Glutamatergic neuron (in vitro differentiated cells): ENCODE measurements around the gene ROMO1. TPM values are rescaled to one million over a fixed set of nuclear protein-coding genes. Genes with fewer than 3 reads are reported as not detected.
"Not testable (repeated sequence)": the region's sequence is repeated elsewhere in the genome, so short reads cannot be mapped to it uniquely, and the experiment has no call there.

Experiments used
- DNase-seq: peaks from one replicate; pipeline ENCODE4 v3.0.0; 2022
- H3K27ac Mint-ChIP-seq: one replicate; pipeline ENCODE4 v1.8.0; 2020; ENCODE audit warnings: mild to moderate bottlenecking, mixed read lengths, inconsistent platforms; ENCODE audit not compliant: unreplicated experiment
- H3K27me3 Mint-ChIP-seq: one replicate; pipeline ENCODE4 v1.8.0; 2020; ENCODE audit warnings: mild to moderate bottlenecking, moderate library complexity, mixed read lengths, inconsistent platforms; ENCODE audit not compliant: unreplicated experiment
- H3K36me3 Mint-ChIP-seq: one replicate; pipeline ENCODE4 v1.8.0; 2020; ENCODE audit warnings: mild to moderate bottlenecking, mixed read lengths, inconsistent platforms; ENCODE audit not compliant: unreplicated experiment
- H3K4me1 Mint-ChIP-seq: one replicate; pipeline ENCODE4 v1.8.0; 2020; ENCODE audit warnings: mild to moderate bottlenecking, low read depth, mixed read lengths, inconsistent platforms; ENCODE audit not compliant: unreplicated experiment
- H3K4me3 Mint-ChIP-seq: one replicate; pipeline ENCODE4 v1.8.0; 2020; ENCODE audit warnings: mild to moderate bottlenecking, mixed read lengths, inconsistent platforms; ENCODE audit not compliant: unreplicated experiment
- H3K9me3 Mint-ChIP-seq: one replicate; pipeline ENCODE4 v1.8.0; 2020; ENCODE audit warnings: mild to moderate bottlenecking, moderate library complexity, mixed read lengths, inconsistent platforms; ENCODE audit not compliant: unreplicated experiment
- total RNA-seq: library from RNA; stranded (reverse); fragmentation: NEBNext Ultra II Directional; extraction: Animal tissue kit (Norgen Biotek cat#: 25700); gene quantifications from one replicate; pipeline ENCODE4 v1.2.1, GENCODE V29; 2021; ENCODE audit not compliant: unreplicated experiment
- TF ChIP-seq, protein P1 (sequence below): fragments of 200-600 bp; sonication (generic); IDR thresholded peaks from one replicate; pipeline ENCODE4 v1.5.0; 2021; ENCODE audit not compliant: partially characterized antibody, unreplicated experiment

The ROMO1 gene
- total RNA-seq, 1 donor from 2014 or later = 103 TPM

DNA sequence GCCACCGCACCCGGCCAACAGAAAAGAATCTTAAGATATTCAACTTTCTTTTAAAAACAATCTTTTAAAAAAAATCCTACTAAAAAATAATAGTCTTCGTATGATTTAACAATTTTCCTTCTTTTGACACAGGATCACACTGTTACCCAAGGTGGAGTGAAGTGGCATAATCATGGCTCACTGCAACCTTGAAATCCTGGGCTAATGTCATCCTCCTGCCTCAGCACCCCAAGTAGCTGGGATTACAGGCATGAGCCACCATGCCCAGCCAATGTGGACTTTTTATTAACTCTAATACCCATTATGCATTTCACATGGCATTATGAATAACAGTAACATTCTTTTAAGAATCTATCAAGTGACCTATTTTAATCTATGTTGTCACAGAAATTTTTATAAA is 22.0 kb downstream of the ROMO1 start:
- Mint-ChIP-seq H3K27me3 (peaks cover 2% of the 10 kb centered on the region), H3K4me3 (no peak overlapping the region), H3K36me3 (no peaks in the 10 kb centered on the region), H3K9me3 (no peaks in the 10 kb centered on the region), H3K27ac (no peak overlapping the region), H3K4me1 (no peaks in the 10 kb centered on the region)
- DNase-seq = no peak
- TF ChIP-seq, protein P1, sequence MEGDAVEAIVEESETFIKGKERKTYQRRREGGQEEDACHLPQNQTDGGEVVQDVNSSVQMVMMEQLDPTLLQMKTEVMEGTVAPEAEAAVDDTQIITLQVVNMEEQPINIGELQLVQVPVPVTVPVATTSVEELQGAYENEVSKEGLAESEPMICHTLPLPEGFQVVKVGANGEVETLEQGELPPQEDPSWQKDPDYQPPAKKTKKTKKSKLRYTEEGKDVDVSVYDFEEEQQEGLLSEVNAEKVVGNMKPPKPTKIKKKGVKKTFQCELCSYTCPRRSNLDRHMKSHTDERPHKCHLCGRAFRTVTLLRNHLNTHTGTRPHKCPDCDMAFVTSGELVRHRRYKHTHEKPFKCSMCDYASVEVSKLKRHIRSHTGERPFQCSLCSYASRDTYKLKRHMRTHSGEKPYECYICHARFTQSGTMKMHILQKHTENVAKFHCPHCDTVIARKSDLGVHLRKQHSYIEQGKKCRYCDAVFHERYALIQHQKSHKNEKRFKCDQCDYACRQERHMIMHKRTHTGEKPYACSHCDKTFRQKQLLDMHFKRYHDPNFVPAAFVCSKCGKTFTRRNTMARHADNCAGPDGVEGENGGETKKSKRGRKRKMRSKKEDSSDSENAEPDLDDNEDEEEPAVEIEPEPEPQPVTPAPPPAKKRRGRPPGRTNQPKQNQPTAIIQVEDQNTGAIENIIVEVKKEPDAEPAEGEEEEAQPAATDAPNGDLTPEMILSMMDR = no peak

DNA sequence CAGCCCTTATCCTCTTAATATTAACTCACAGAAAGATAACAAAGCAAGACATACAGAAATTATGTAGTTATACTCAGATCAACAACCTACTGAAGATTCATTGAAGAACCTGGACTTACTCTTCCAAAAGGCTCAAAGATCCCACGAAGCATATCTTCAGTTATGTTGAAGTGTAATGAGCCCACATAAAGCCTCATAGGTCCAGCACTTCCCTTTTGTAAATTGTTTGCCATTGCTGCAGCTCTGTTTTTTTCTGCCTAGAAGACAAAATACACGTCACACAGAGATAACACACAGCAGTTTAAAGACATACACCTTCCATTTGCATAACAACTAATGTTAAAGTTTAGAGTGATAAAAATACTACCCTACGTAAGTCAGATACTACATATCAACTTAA is 22.4 kb downstream of the ROMO1 start:
- H3K4me1 Mint-ChIP-seq = no peaks in the 10 kb centered on the region
- H3K27ac Mint-ChIP-seq = no peak overlapping the region
- TF ChIP-seq, protein P1 = no peak
- DNase-seq = no peak
- H3K9me3 Mint-ChIP-seq = peaks cover under 1% of the 10 kb centered on the region
- H3K27me3 Mint-ChIP-seq = peaks cover 2% of the 10 kb centered on the region
- no peak overlapping the region for H3K4me3 Mint-ChIP-seq
- H3K36me3 Mint-ChIP-seq = no peaks in the 10 kb centered on the region

DNA sequence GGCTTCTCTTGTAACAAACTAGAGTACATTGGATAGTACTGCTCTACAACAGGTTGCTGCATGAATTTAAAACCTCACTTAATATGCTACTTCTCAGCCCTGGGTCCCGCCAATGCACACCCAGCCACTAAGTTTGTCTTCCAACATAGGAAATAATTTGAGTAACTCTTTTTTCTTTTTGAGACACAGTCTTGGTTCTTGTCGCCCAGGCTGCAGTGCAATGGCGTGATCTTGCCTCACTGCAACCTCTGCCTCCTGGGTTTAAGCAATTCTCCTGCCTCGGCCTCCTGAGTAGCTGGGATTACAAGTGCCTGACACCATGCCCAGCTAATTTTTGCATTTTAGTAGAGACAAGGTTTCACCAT is 24.1 kb downstream of the ROMO1 start:
- H3K9me3 Mint-ChIP-seq, DNase-seq, H3K4me3 Mint-ChIP-seq, H3K36me3 Mint-ChIP-seq, H3K27me3 Mint-ChIP-seq, H3K4me1 Mint-ChIP-seq: not testable (repeated sequence)
- peak overlapping the region; percentile 3 for H3K27ac Mint-ChIP-seq

DNA sequence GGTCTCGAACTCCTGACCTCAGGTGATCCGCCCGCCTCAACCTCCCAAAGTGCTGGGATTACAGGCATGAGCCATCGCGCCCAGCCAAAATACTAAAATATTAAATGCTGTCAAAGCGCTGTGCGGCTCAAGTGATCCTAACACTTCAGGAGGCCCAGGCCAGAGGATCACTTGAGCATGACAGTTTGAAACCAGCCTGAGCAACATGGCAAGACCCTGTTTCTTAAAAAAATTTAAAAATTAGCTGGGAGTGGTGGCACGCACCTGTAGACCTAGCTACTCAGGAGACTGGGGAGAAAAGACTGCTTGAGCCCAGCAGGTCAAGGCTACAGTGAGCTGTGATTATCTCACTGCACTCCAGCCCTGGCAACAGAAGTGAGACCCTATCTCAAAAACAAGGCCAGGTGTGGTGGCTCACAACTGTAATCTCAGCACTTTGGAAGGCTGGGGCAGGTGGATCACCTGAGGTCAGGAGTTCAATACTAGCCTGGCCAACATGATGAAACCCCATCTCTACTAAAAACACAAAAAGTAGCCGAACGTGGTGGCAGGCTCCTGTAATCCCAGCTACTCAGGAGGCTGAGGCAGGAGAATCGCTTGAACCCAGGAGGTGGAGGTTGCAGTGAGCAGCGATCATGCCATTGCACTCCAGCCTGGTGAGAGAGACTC is 24.6 kb downstream of the ROMO1 start:
- not testable (repeated sequence) for H3K4me1 Mint-ChIP-seq, H3K36me3 Mint-ChIP-seq, H3K9me3 Mint-ChIP-seq, H3K27me3 Mint-ChIP-seq, H3K4me3 Mint-ChIP-seq, DNase-seq
- peak overlapping the region; percentile 3 for H3K27ac Mint-ChIP-seq

DNA sequence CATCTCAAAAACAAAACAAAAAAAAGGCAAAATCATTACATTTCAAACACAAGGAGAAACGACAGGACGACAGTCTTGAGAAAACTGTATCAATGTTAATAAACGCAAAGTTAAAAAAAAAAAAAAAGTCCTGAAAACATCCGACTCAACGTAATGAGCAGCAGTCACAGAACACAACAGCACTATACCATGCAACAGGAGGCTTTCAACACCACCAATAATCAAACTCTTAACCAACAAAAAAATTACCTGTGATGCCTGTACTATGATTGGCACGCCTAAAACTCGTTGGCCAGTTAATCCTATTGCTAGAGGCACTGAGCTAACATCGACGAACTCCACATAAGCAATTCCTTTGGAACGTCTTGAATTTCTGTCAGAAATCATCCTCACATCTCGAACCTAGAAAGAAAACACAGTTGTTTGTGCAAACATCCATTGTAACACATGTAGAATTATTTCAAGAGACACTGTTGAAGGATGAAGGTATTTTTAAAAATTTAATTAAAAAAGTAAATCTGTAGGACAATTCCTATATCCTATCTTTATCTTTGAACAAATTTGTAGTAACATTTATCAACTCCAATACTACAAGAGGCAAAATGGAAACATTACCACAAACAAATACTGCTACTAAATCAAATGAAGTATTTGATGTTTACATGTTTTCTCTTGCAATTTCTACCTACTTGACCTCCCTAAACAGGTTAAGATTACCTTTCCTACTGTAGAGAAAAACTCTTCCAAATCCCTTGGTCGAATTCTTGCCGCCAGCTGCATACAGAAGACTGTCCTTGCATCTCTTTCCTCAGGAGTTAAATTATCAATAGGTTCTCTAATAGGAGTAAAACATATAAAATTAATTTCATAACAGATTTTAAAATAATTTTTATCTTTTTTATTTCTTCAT is 25.4 kb downstream of the ROMO1 start:
- Mint-ChIP-seq H3K4me3 (no peak overlapping the region), H3K9me3 (peaks cover 1% of the 10 kb centered on the region), H3K4me1 (no peaks in the 10 kb centered on the region), H3K27ac (no peak overlapping the region), H3K27me3 (peaks cover 2% of the 10 kb centered on the region), H3K36me3 (no peaks in the 10 kb centered on the region)
- no peak for DNase-seq
- TF ChIP-seq, protein P1 = no peak
